Measurements from ENCODE around the gene IGBP1.
A peak's percentile ranks its signal among the peaks of the same experiment; 100 is the strongest.

The IGBP1 gene

DNA sequence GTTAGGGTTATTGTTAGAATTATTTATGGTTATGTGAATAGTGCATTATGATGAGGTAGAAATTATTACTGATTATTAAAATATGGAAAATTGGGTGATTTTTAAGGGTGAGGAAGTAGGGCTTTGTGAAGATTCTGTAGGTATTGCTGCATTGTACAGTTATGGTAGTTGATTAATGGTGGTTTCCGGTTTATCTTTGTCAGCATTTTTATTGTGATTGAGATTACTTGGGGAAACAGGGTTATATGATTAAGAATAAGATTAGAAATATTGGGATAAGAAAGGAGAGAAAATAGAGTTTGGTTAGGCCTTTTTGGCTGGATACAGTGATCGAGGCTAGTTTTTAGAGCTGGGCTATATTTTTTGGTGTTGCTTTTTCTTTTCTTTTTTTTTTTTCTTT is 8.6 kb upstream of the IGBP1 start:
- Histone ChIP-seq H3K27me3 (no peaks in the 10 kb centered on the region), H3K4me1 (no peaks in the 10 kb centered on the region), H3K4me3 (no peak overlapping the region), H3K36me3 (no peaks in the 10 kb centered on the region), H3K27ac (no peak overlapping the region), H3K9me3 (no peaks in the 10 kb centered on the region)
- TF ChIP-seq, protein P1, sequence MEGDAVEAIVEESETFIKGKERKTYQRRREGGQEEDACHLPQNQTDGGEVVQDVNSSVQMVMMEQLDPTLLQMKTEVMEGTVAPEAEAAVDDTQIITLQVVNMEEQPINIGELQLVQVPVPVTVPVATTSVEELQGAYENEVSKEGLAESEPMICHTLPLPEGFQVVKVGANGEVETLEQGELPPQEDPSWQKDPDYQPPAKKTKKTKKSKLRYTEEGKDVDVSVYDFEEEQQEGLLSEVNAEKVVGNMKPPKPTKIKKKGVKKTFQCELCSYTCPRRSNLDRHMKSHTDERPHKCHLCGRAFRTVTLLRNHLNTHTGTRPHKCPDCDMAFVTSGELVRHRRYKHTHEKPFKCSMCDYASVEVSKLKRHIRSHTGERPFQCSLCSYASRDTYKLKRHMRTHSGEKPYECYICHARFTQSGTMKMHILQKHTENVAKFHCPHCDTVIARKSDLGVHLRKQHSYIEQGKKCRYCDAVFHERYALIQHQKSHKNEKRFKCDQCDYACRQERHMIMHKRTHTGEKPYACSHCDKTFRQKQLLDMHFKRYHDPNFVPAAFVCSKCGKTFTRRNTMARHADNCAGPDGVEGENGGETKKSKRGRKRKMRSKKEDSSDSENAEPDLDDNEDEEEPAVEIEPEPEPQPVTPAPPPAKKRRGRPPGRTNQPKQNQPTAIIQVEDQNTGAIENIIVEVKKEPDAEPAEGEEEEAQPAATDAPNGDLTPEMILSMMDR (IDR thresholded peaks at IDR 0.05), result no peak
- intact Hi-C loops (cut with DNase I; ENCODE audit: low total_unique reads), result no loop called here
- no peak for DNase-seq

DNA sequence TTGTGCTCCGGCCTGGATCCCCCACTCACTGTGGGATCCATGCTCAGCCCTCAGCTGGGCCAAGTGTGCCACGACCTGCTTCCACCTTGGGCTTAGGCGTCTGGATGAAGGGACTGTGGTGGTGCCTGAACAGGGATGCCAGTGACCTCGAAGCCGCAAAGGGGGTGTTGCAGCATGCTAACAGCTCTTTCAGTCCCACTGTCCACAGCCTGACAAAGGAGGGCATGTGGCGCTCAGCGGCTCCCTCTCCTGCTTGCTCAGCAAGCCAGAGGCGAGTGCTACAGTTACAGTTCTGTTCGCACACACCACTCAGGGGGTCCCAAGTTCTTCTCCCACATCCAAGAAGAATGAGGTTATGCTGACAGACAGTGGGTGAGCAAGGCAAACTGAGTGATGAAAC is 5.2 kb upstream of the IGBP1 start:
- TF ChIP-seq, protein P1 (IDR thresholded peaks at IDR 0.05), result no peak
- H3K4me3 ChIP-seq, result no peak overlapping the region
- no peaks in the 10 kb centered on the region for H3K9me3 ChIP-seq

DNA sequence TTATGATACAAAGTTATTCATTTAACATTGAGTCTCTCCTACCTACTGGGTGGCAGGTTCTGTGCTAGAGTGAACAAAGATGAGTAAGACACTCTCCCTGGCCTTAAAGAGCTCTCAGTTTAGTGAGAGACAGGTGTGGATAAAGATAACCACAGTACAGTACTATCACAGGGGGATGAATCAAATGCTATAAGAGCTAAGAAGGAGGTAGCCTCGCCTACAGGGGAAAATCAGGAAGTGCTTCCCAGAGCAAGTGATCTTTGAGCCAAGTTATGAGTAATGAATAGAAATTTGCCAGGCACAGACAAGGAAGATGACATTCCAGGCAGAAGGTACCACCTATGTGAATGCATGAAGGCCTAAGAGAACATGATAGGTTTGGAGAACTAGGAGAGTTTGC is 3.4 kb upstream of the IGBP1 start:
- peaks cover 0 to 14% (median under 1%) of the 10 kb centered on the region in 4 donors for H3K4me1 ChIP-seq
- no peaks in the 10 kb centered on the region for H3K27me3 ChIP-seq
- intact Hi-C loops (cut with DNase I; ENCODE audit: low total_unique reads), result no loop called here
- no peaks in the 10 kb centered on the region for H3K9me3 ChIP-seq
- H3K4me3 ChIP-seq, result no peak overlapping the region
- H3K27ac ChIP-seq, result no peak overlapping the region
- TF ChIP-seq, protein P1 (IDR thresholded peaks at IDR 0.05), result no peak
- no peak for DNase-seq
- H3K36me3 ChIP-seq, result no peaks in the 10 kb centered on the region

More for the DNA sequence above, 5.2 kb upstream of the IGBP1 start:
- no peak for DNase-seq
- intact Hi-C loops (cut with DNase I; ENCODE audit: low total_unique reads), result no loop called here
- no peaks in the 10 kb centered on the region for H3K36me3 ChIP-seq
- no peaks in the 10 kb centered on the region for H3K27me3 ChIP-seq
- no peak overlapping the region for H3K27ac ChIP-seq
- H3K4me1 ChIP-seq, result peaks cover 0 to 8% (median 0%) of the 10 kb centered on the region in 4 donors

DNA sequence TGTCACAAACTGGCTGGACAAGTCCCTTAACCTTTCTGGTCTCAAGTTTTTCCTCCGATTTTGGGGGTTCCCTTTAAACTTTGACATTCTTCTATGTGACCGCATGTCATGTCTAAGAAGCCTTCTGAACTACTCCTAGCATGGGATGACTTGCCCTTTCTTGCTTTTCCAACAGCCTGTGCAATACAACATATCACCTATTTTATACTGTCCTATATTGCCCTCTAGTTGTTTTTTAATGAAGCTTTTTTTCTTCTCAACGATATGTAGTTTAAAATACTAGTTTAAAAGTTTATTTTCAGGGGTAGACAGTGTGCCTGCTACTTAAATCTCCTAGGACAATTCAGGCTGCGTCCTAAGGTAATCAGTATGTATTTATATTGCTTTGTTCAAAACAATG is 1.0 kb upstream of the IGBP1 start:
- TF ChIP-seq, protein P1 (IDR thresholded peaks at IDR 0.05), result no peak

DNA sequence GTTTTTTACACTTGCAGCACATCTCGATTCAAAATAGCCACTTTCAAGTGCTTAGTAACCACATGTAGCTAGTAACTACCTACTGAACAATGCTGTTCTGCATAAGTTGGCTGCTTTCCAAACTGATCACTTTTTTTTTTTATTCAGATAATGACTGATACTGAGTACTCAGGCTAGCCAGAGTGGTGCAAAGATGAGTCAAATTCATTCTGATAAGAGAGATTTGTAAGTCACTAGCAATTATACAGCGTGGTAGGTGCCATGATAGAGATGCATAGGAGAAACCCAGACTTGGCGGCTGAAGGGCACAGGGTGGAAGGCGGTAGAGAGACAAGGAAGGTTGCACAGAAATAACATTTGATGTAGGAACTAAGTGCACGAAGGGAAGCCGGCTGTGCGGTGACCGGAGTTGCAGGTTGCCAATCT is 357 bp upstream of the IGBP1 start:
- H3K36me3 ChIP-seq, result no peaks in the 10 kb centered on the region
- no peaks in the 10 kb centered on the region for H3K9me3 ChIP-seq
- TF ChIP-seq, protein P1 (IDR thresholded peaks at IDR 0.05), result no peak
- peak overlapping the region; percentile 59 to 80 for H3K4me3 ChIP-seq
- peak overlapping the region; percentile 71 to 79 for H3K27ac ChIP-seq
- peaks cover 0 to 21% (median 4%) of the 10 kb centered on the region in 4 donors for H3K4me1 ChIP-seq
- no peak for DNase-seq
- intact Hi-C loops (cut with DNase I; ENCODE audit: low total_unique reads), result no loop called here
- H3K27me3 ChIP-seq, result no peaks in the 10 kb centered on the region

More for the DNA sequence above, 1.0 kb upstream of the IGBP1 start:
- Histone ChIP-seq H3K4me1 (peaks cover 0 to 21% (median 4%) of the 10 kb centered on the region in 4 donors), H3K27me3 (no peaks in the 10 kb centered on the region), H3K27ac (peak overlapping the region in 1 of 2 donors; percentile 71), H3K36me3 (no peaks in the 10 kb centered on the region), H3K9me3 (no peaks in the 10 kb centered on the region), H3K4me3 (no peak overlapping the region)
- intact Hi-C loops (cut with DNase I; ENCODE audit: low total_unique reads), result no loop called here
- no peak for DNase-seq

DNA sequence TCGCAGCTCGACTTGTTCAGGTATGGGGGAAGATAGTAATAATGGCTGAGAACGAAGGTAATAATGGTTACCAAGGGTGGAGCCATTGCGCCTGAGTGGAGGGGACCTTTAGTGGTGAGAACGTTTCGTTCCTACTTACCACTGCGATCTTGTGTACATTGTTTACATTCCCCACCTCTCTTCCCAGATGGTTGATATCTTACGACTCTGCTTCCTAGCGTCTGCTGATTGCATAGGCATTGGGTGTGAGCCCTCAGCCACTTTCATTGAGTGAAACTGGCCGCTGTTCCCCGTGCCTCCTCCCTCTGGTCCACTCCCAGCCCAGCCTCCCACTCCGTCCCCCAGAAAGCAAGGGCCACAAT is 850 bp downstream of the IGBP1 start:
- Histone ChIP-seq H3K4me3 (peak overlapping the region; percentile 59 to 80), H3K27ac (peak overlapping the region; percentile 71 to 79), H3K4me1 (peaks cover 0 to 21% (median 4%) of the 10 kb centered on the region in 4 donors), H3K9me3 (no peaks in the 10 kb centered on the region), H3K36me3 (no peaks in the 10 kb centered on the region), H3K27me3 (no peaks in the 10 kb centered on the region)
- no peak for DNase-seq
- intact Hi-C loops (cut with DNase I; ENCODE audit: low total_unique reads), result no loop called here
- TF ChIP-seq, protein P1 (IDR thresholded peaks at IDR 0.05), result no peak
